ENCODE measurements around the gene SUPT5H.

DNA sequence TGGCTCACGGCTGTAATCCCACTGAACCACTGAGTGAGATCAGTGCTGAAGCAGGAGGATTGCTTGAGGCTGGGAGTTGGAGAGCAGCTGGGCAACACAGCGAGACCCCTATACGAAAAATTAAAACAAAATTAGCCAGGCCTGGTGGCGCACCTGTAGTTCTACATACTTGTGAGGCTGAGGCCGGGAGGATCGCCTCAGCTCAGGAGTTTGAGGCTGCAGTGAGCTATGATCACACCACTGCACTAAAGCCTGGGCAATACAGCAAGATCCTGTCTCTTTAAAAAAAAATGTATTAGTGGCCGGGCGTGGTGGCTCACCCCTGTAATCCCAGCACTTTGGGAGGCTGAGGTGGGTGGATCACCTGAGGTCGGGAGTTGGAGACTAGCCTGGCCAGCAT lies 63.2 kb downstream of the SUPT5H start:
- no peak for TF ChIP-seq EP300 (IDR thresholded peaks at IDR 0.05)
- TF ChIP-seq, protein P1, sequence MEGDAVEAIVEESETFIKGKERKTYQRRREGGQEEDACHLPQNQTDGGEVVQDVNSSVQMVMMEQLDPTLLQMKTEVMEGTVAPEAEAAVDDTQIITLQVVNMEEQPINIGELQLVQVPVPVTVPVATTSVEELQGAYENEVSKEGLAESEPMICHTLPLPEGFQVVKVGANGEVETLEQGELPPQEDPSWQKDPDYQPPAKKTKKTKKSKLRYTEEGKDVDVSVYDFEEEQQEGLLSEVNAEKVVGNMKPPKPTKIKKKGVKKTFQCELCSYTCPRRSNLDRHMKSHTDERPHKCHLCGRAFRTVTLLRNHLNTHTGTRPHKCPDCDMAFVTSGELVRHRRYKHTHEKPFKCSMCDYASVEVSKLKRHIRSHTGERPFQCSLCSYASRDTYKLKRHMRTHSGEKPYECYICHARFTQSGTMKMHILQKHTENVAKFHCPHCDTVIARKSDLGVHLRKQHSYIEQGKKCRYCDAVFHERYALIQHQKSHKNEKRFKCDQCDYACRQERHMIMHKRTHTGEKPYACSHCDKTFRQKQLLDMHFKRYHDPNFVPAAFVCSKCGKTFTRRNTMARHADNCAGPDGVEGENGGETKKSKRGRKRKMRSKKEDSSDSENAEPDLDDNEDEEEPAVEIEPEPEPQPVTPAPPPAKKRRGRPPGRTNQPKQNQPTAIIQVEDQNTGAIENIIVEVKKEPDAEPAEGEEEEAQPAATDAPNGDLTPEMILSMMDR (IDR thresholded peaks at IDR 0.05) = no peak

Data from ovary (tissue), 3 donors.